ENCODE measurements around the gene RGS19.

RGS19 gene

GRCh38 chr20:64044484-64045247 lies 34.7 kb downstream of the RGS19 start:
- H3K27ac ChIP-seq, result no peak overlapping the region
- no peak for TF ChIP-seq CTCF (conservative IDR thresholded peaks at IDR 0.05)

- no peak for TF ChIP-seq CTCF (conservative IDR thresholded peaks at IDR 0.05)
- H3K27ac ChIP-seq, result no peak overlapping the region
Observed at GRCh38 chr20:64043768-64044167, 35.5 kb downstream of the RGS19 start.

- peak overlapping the region; percentile 71; the same call in 1 of the 2 replicates for H3K27ac ChIP-seq
- no peak for TF ChIP-seq CTCF (conservative IDR thresholded peaks at IDR 0.05)
Observed at GRCh38 chr20:64042054-64042781, 37.1 kb downstream of the RGS19 start.

- no peak for TF ChIP-seq CTCF (conservative IDR thresholded peaks at IDR 0.05)
- H3K27ac ChIP-seq, result peak overlapping the region; percentile 71; the same call in 1 of the 2 replicates
Observed at GRCh38 chr20:64041781-64042053, 37.6 kb downstream of the RGS19 start.

- no peak for TF ChIP-seq CTCF (conservative IDR thresholded peaks at IDR 0.05)
- no peak overlapping the region for H3K27ac ChIP-seq
Observed at GRCh38 chr20:64041040-64041780, 38.1 kb downstream of the RGS19 start.

- no peak overlapping the region for H3K27ac ChIP-seq
- no peak for TF ChIP-seq CTCF (conservative IDR thresholded peaks at IDR 0.05)
Observed at GRCh38 chr20:64040231-64041039, 38.9 kb downstream of the RGS19 start.

Data from VCaP (cell line).